Ecto neural progenitor cell (in vitro differentiated cells): ENCODE results near the gene FBN1.

Experiments used
- DNase-seq: peaks from one replicate; pipeline ENCODE4 v3.0.0-alpha.2; 2018; ENCODE audit warnings: low spot score

Gene FBN1

GRCh38 chr15:48426941-48427340 lies 218.6 kb downstream of the FBN1 start:
- DNase-seq = no peak

DNA sequence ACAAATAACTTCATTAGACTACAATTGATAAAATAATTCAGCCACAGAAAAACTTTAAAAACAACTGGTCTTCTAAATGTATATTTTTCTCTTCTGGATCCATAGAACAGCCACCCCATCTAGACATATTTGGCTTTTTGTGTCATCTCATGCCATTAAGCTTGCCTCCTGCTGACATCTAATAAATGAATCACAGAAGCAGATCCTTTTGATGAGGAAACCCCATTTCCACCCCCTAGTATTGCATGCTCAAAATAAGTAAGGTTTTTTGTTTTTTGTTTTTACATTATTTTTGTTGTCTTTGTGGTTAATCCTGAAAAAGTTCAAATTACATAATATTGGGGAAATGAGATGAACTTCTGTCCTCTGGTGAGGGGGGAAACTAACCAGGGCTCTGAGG lies 219.5 kb downstream of the FBN1 start:
- no peak for DNase-seq

DNA sequence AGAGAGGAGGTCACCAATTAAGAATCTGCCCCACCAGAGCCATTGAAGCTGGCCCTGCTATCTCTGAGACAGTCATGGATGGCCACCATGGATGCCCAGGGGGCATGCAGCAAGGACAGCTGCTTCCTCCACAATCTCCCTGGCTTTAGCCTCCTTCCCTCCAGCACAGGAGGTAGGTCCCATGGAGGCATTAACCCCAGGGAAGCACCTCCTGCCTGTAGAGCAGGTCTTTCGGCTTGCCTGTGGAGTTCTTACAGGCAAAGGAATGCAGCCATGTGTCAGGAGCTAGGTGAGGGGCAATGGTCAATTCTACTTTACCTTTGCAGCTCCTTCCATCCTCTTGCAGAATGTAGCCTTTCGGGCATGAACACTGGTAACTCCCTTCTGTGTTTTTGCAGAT lies 220.5 kb downstream of the FBN1 start:
- no peak for DNase-seq

DNA sequence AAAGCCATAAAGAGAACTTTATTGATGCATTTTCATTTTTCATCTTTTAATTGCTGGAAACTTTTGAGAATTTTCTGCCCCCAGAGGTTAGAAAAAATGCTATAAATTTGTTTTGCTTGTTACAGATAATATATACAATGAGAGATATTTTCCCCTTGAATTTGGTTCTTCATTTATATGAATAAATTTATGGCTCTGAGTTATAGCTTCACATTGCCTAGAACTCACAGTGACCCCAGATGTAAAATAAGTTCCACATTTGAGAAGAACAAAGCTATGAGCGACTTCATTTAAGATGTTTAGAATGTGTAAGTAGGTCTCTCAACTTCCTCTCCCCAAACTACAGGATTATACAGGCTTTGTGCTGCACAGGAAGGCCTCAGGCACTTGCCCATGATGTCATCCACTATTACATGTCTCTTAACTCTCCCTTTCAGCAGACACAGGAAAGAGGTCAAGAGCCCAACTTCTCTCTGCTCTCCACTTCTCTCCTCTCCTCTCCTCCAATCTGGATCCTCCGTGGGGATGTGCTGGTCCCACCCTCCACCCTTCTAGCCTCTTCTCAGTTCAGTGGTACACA lies 221.5 kb downstream of the FBN1 start:
- no peak for DNase-seq

DNA sequence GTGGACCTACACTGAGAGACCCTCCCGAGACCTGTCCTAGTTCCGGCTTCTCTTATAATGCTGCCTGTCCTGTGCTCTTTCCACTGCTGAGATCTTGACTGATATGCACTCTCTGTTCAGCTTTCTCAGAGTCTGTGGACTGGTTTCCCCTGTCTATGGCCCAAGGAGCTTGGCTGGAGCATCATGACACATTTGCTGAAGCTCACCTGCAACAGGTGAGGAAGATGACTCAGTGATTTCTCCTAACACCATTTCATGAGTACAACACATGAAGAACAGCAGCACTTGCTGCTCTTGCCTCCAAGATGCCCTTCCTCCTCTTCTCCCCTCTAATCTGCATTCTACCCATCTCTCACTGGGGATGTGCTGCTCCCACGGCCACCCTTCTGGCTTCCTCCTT lies 222.2 kb downstream of the FBN1 start:
- no peak for DNase-seq

DNA sequence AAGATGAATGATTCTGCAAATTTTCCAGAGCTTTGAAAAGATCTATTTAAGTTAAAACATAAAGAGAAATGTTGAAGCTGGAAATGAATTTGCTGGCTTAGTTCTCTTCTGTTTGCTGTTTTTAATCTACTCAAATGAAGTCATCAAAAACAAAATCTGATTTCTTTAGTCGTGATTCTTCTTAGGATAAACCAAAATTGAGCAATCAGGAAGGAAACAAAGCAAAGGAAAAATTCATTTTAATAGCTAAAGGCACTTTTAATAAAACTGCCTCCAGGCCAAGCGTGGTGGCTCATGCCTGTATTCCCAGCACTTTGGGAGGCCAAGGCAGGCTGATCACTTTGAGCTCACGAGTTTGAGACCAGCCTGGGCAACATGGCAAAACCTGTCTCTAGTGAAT lies 223.1 kb downstream of the FBN1 start:
- no peak for DNase-seq

- DNase-seq = no peak
These were observed 224.1 kb downstream of the FBN1 start for GRCh38 chr15:48421362-48421761.

GRCh38 chr15:48419896-48420295 lies 225.6 kb downstream of the FBN1 start:
- DNase-seq = no peak

DNA sequence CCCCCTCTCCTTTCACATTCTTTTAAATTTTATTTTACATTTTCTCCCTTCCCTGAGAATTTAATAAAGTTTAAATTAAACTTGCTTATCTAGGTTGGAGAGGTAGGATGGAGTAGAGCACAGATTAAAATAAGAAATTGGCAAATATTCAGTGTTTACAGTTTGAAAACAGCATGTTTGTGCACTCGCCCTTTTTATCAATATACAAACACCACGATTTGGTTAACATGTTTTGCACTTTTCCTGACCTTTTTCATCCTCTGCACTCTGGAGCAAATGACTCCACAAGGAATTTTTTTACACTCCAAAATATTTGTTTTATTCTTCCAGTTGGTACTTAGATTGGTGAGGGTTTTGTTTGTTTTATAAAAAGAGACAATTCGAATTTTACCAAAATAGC lies 227.2 kb downstream of the FBN1 start:
- DNase-seq = no peak

- no peak for DNase-seq
These were observed 229.2 kb downstream of the FBN1 start for GRCh38 chr15:48416301-48416700.

- DNase-seq = no peak
These were observed 230.2 kb downstream of the FBN1 start for GRCh38 chr15:48415036-48415886.

GRCh38 chr15:48414015-48414414 lies 231.5 kb downstream of the FBN1 start:
- no peak for DNase-seq

- no peak for DNase-seq
These were observed 232.2 kb downstream of the FBN1 start for GRCh38 chr15:48413304-48413703.

DNA sequence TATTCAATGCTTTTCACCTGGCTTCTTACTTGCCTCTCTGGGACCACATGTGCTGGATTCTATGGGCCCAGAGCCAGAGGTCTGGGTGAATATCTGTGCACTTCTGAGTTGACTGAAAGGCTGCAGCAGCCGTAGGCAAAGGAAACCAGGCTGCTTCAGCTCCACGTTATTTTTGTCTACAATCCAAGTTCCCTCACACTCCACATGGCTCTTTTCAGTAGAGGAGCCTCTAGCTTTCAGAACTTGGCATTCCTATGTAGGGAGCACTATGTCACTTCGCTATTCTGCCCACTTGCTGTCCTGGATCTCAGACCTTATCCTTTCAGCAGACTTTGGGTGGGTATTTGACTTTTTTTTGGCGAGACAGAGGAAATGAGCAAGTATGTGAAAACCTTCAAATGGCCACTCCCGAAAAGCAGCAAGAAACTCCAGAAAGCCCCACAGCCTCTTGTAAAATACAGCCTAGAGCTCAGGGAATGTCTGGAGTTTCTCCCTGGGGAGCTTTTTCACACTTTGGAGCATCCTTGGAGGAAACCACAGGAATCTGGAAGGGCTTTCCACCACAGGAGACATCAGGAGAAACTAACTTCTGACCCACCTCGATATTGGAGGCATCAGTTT lies 233.4 kb downstream of the FBN1 start:
- DNase-seq = no peak

DNA sequence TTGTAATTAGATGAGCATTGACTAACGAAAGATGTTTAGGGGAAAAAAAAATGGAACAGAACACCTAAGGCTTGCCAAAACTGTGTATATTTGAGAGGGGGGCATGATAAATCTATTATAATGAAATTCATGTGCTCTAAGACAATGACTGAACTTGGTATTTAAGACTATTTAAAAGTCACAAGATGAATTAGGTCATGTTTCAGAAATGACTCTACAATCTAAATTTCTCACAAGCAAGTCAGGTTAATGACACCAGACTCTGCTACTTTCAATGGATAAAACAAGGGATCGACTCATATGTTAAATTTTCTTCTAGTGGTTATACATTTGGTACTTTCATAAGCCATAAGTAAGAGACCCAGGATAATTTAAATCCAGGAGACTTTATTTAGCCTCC lies 235.9 kb downstream of the FBN1 start:
- DNase-seq = no peak

- no peak for DNase-seq
These were observed 237.2 kb downstream of the FBN1 start for GRCh38 chr15:48408327-48408726.

DNA sequence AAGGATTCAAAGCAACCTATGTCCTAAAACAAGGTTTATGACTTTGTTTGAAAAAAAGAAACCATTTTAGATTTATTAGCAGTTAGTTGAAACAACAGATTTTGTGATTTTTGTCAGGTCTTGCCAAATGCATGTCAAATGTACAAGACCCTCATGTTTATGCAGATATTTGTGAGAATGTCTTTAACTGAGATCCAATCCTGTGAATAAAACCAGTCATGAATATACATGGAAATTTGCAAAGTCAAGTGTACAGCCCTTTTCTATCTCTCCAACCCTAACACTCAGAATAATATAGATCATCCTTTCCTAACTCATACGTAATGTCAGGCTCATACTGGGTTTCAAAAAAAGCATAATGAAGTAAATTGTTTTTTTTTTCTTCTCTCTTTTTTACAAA lies 237.9 kb downstream of the FBN1 start:
- DNase-seq = no peak

- DNase-seq = no peak
These were observed 238.6 kb downstream of the FBN1 start for GRCh38 chr15:48406911-48407310.

DNA sequence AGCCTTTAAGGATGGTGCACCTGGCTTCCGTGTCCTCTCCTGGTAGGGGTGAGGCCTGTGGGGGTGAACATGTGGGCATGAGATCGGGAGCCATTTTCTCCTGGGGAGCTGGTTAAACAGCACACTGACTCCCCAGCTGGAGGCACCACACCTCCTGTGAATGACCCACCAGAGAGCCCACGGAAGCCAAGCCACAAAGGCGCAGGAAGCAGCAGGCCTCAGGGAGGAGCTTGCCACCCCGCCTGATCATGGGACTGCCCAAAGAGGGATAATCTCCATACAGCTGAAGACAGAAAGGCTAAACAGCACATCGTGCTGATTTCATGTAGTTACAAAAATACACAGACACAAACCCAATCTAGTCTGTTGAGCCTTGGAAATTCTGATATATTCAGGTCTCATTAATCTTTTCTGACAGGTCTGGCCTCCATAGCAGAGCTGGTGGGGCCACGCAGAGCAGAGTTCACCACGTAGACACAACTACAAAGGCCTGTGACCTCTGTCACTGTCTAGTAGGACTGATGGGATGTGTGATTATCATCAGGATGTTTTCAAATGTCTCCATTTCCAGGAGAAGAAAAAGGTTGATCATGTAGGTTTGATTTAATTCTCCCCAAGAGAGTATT lies 239.1 kb downstream of the FBN1 start:
- DNase-seq = no peak

GRCh38 chr15:48402427-48403177 lies 242.9 kb downstream of the FBN1 start:
- no peak for DNase-seq

GRCh38 chr15:48400086-48400485 lies 245.4 kb downstream of the FBN1 start:
- no peak for DNase-seq

DNA sequence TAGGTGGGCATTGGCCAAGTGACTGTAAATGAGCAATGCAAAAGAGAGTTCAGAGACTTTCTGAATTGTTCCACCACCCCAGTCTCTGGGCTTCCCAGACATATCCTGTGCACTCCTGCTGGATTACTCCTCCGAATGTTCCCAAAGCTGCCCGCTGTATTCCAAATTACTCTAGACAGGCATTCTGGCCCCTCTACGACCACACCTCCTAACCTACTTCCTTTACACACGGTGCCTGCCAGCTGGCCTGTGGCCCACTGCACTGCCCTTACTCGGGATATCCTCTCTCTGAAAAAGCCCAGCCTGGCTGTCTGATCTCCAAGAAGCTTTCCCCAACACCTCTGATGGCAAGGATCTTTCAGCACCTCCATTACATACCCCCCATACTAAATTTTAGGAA lies 247.7 kb downstream of the FBN1 start:
- DNase-seq = no peak
